Measurements from ENCODE around the gene NHLRC1.
"Not testable (repeated sequence)": the region's sequence is repeated elsewhere in the genome, so short reads cannot be mapped to it uniquely, and the experiment has no call there.

The NHLRC1 gene

GRCh38 chr6:18122128-18123093 is at the start of gene NHLRC1:
TSS of gene NHLRC1 (minus strand) at chr6:18122677. CDS start at chr6:18122606, 71 bp downstream.
- DNase-seq (ENCODE audit: low read depth in 2 of 2, low spot score in 1 of 2) = peak; percentile 27 to 48

GRCh38 chr6:18171871-18172270 is 49.4 kb upstream of the NHLRC1 start:
- DNase-seq (ENCODE audit: low read depth in 2 of 2, low spot score in 1 of 2) = no peak

- no peak for DNase-seq (ENCODE audit: low read depth in 2 of 2, low spot score in 1 of 2)
Measured at GRCh38 chr6:18168264-18168663, 45.8 kb upstream of the NHLRC1 start.

GRCh38 chr6:18166312-18167036 is 44.0 kb upstream of the NHLRC1 start:
- DNase-seq (ENCODE audit: low read depth in 2 of 2, low spot score in 1 of 2) = no peak

GRCh38 chr6:18165751-18166150 is 43.3 kb upstream of the NHLRC1 start:
- DNase-seq (ENCODE audit: low read depth in 2 of 2, low spot score in 1 of 2) = no peak

- no peak for DNase-seq (ENCODE audit: low read depth in 2 of 2, low spot score in 1 of 2)
Measured at GRCh38 chr6:18162401-18162800, 39.9 kb upstream of the NHLRC1 start.

GRCh38 chr6:18161431-18161830 is 39.0 kb upstream of the NHLRC1 start:
- DNase-seq (ENCODE audit: low read depth in 2 of 2, low spot score in 1 of 2) = no peak

- DNase-seq (ENCODE audit: low read depth in 2 of 2, low spot score in 1 of 2) = no peak
Measured at GRCh38 chr6:18160911-18161310, 38.4 kb upstream of the NHLRC1 start.

- DNase-seq (ENCODE audit: low read depth in 2 of 2, low spot score in 1 of 2) = peak; percentile 9 to 18
Measured at GRCh38 chr6:18155864-18156421, 33.5 kb upstream of the NHLRC1 start.

- peak; percentile 96 to 99 for DNase-seq (ENCODE audit: low read depth in 2 of 2, low spot score in 1 of 2)
Measured at GRCh38 chr6:18155150-18155863, 32.8 kb upstream of the NHLRC1 start, which contains the start of gene KDM1B. TSS of gene KDM1B (plus strand) at chr6:18155422. CDS start at chr6:18159896, 4,474 bp downstream.

GRCh38 chr6:18154507-18155149 is 32.2 kb upstream of the NHLRC1 start, which contains the start of gene TPMT:
TSS of gene TPMT (minus strand) at chr6:18155077. CDS start at chr6:18149127, 5,950 bp downstream.
- DNase-seq (ENCODE audit: low read depth in 2 of 2, low spot score in 1 of 2) = no peak

GRCh38 chr6:18153311-18153703 is 30.8 kb upstream of the NHLRC1 start:
- DNase-seq (ENCODE audit: low read depth in 2 of 2, low spot score in 1 of 2) = no peak

GRCh38 chr6:18151801-18152200 is 29.3 kb upstream of the NHLRC1 start:
- no peak for DNase-seq (ENCODE audit: low read depth in 2 of 2, low spot score in 1 of 2)

GRCh38 chr6:18151391-18151790 is 28.9 kb upstream of the NHLRC1 start:
- DNase-seq (ENCODE audit: low read depth in 2 of 2, low spot score in 1 of 2) = not testable (repeated sequence)

GRCh38 chr6:18148304-18149025 is 26.0 kb upstream of the NHLRC1 start:
- no peak for DNase-seq (ENCODE audit: low read depth in 2 of 2, low spot score in 1 of 2)

- DNase-seq (ENCODE audit: low read depth in 2 of 2, low spot score in 1 of 2) = no peak
Measured at GRCh38 chr6:18147616-18148015, 25.1 kb upstream of the NHLRC1 start.

GRCh38 chr6:18147160-18147559 is 24.7 kb upstream of the NHLRC1 start:
- no peak for DNase-seq (ENCODE audit: low read depth in 2 of 2, low spot score in 1 of 2)

GRCh38 chr6:18142591-18142861 is 20.0 kb upstream of the NHLRC1 start:
- no peak for DNase-seq (ENCODE audit: low read depth in 2 of 2, low spot score in 1 of 2)

- no peak for DNase-seq (ENCODE audit: low read depth in 2 of 2, low spot score in 1 of 2)
Measured at GRCh38 chr6:18141805-18142590, 19.5 kb upstream of the NHLRC1 start.

Measured in stimulated activated CD8-positive, alpha-beta memory T cell treated with anti-CD3 and anti-CD28 coated beads, Interleukin-4, amount 100 ng/mL, for 1 hour (primary cell).